ENCODE results near the gene GPC6.

The GPC6 gene

DNA sequence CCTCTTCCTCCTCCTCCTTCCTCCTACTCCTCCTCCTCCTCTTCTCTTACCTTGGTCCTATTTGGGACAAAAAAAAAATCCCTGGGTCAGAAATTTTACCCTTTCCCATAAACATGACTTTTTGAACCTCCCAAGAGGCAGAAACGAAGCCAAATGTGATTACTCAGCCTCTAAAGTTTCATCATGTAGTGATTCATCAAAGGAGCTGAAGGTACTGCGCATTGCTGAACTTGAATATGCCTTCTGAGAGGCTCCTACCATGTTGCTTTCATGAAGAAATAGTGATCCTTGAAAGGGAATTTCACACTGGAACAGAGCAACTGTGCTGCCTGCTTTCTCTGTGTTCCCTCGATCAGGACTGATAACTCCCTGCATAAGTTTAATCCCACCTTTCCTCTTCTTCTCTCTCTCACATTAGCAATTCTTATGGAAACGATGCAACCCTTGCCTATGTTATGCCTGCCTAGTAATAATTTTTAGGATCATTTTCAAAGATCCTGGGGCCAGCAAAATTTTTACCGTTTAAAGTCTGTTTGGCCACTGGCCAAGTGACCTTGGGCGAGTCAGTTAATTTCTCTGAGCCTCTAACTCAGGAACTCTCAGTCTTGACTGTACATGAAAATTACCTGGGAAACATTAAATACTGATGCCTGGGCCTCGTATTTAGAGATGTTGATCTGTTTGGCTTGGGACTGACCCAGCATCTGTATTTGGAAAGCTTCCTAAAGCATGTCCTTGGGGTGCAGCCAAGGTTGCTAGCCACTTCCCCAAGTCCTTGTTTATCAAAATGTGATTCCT, 1103.3 kb downstream of the GPC6 start:
- no peaks in the 10 kb centered on the region for H3K9me3 ChIP-seq (ENCODE audit: severe bottlenecking)
- ATAC-seq (ENCODE audit: low read depth) (peak; percentile 95), DNase-seq (ENCODE audit: low spot score) (no peak)
- TF ChIP-seq, protein P1, sequence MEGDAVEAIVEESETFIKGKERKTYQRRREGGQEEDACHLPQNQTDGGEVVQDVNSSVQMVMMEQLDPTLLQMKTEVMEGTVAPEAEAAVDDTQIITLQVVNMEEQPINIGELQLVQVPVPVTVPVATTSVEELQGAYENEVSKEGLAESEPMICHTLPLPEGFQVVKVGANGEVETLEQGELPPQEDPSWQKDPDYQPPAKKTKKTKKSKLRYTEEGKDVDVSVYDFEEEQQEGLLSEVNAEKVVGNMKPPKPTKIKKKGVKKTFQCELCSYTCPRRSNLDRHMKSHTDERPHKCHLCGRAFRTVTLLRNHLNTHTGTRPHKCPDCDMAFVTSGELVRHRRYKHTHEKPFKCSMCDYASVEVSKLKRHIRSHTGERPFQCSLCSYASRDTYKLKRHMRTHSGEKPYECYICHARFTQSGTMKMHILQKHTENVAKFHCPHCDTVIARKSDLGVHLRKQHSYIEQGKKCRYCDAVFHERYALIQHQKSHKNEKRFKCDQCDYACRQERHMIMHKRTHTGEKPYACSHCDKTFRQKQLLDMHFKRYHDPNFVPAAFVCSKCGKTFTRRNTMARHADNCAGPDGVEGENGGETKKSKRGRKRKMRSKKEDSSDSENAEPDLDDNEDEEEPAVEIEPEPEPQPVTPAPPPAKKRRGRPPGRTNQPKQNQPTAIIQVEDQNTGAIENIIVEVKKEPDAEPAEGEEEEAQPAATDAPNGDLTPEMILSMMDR (IDR thresholded peaks at IDR 0.05; ENCODE audit: poor library complexity, severe bottlenecking): no peak
- H3K36me3 ChIP-seq (ENCODE audit: low read depth): no peaks in the 10 kb centered on the region
- peak overlapping the region; percentile 75 for H3K27ac ChIP-seq (ENCODE audit: poor library complexity, severe bottlenecking)
- no peaks in the 10 kb centered on the region for H3K27me3 ChIP-seq (ENCODE audit: insufficient read depth, poor library complexity, severe bottlenecking)
- H3K4me3 ChIP-seq (ENCODE audit: severe bottlenecking): no peak overlapping the region
- peaks cover 13% of the 10 kb centered on the region for H3K4me1 ChIP-seq (ENCODE audit: insufficient read depth, poor library complexity, severe bottlenecking)

DNA sequence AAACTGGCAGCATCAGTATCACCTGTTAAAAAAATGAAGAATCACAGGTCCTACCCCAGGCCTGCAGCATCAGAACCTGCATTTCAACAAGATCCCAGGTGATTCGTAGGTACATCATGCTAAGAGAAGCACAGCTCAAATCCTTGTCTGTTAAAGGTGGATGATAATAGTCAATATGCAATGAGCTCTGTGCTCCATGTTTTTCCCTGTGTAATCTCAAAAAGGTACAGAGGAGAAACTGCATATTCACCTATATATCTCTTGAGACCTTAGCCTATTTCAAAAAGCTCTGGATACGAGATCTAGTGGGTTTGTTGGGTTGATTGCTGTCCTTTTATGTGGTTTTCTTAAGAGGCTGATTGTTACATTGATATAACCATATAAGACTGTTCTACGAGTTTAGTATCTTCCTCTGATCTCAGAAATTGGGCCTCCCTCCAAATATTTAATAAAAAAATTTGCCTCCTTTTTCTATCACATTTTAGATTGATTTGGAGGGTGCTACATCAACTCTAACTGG, 1104.0 kb downstream of the GPC6 start:
- Histone ChIP-seq H3K36me3 (ENCODE audit: low read depth) (no peaks in the 10 kb centered on the region), H3K4me3 (ENCODE audit: severe bottlenecking) (no peak overlapping the region), H3K27ac (ENCODE audit: poor library complexity, severe bottlenecking) (peak overlapping the region; percentile 75), H3K4me1 (ENCODE audit: insufficient read depth, poor library complexity, severe bottlenecking) (peaks cover 13% of the 10 kb centered on the region), H3K27me3 (ENCODE audit: insufficient read depth, poor library complexity, severe bottlenecking) (no peaks in the 10 kb centered on the region), H3K9me3 (ENCODE audit: severe bottlenecking) (no peaks in the 10 kb centered on the region)
- TF ChIP-seq, protein P1 (IDR thresholded peaks at IDR 0.05; ENCODE audit: poor library complexity, severe bottlenecking): no peak
- no peak for DNase-seq (ENCODE audit: low spot score)
- ATAC-seq (ENCODE audit: low read depth): no peak

DNA sequence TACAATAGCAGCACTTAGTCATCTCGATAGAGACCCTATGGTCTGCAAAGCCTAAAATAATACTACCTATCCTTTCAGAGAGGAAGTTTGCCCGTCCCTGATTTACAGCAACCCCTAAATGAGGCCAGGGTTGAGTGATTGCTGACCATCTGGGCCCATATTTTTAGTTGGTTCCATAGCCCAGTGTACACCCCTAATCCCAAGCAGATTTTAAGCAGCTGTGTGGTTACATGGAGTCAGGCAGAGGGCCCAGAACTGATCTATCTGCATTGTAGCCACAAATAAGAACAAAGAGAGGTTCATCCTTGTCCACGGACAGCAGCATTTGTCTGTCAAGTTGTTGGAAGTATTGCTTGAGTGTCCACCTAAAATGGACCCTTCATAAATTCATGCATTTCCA, 1104.7 kb downstream of the GPC6 start:
- H3K4me3 ChIP-seq (ENCODE audit: severe bottlenecking): no peak overlapping the region
- no peaks in the 10 kb centered on the region for H3K9me3 ChIP-seq (ENCODE audit: severe bottlenecking)
- peaks cover 13% of the 10 kb centered on the region for H3K4me1 ChIP-seq (ENCODE audit: insufficient read depth, poor library complexity, severe bottlenecking)
- H3K27ac ChIP-seq (ENCODE audit: poor library complexity, severe bottlenecking): no peak overlapping the region
- no peak for ATAC-seq (ENCODE audit: low read depth)
- no peaks in the 10 kb centered on the region for H3K36me3 ChIP-seq (ENCODE audit: low read depth)
- TF ChIP-seq, protein P1 (IDR thresholded peaks at IDR 0.05; ENCODE audit: poor library complexity, severe bottlenecking): no peak
- no peak for DNase-seq (ENCODE audit: low spot score)
- no peaks in the 10 kb centered on the region for H3K27me3 ChIP-seq (ENCODE audit: insufficient read depth, poor library complexity, severe bottlenecking)

DNA sequence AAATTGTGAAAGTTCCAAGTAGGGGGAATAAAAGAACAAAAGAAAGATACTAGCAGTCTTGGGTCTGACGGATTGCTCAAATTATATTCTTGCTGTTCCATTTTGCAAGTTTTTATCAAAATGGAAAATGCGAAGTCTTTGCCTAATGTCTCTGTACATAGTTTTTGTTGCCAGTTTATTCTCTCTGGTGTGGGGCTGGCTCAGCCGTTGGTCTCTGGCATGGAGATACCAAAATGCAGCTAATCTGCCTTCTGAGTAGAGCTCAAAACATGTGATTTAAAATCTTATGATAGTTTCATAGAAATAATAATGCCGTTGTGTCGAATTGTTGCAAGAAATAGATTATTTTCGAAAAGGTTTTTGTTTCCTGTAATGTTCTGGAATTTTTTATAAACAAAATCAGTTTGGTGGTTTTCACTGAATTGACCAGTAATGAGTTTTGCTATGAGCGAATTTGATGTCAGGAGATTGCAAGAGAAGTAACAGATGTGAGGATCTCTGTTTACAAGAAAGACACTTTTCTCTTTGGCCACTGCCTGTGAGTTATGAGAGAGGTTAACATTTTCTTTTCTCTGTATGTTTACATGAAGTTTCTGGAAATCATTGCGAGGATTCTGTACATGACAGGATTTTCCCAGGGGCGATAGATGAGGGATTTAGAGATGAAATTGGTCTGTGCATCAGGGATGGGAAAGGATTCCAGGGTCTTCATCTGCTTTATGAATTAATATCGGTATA, 1105.9 kb downstream of the GPC6 start:
- H3K9me3 ChIP-seq (ENCODE audit: severe bottlenecking): no peaks in the 10 kb centered on the region
- peaks cover 13% of the 10 kb centered on the region for H3K4me1 ChIP-seq (ENCODE audit: insufficient read depth, poor library complexity, severe bottlenecking)
- no peaks in the 10 kb centered on the region for H3K27me3 ChIP-seq (ENCODE audit: insufficient read depth, poor library complexity, severe bottlenecking)
- TF ChIP-seq, protein P1 (IDR thresholded peaks at IDR 0.05; ENCODE audit: poor library complexity, severe bottlenecking): no peak
- H3K36me3 ChIP-seq (ENCODE audit: low read depth): no peaks in the 10 kb centered on the region
- H3K27ac ChIP-seq (ENCODE audit: poor library complexity, severe bottlenecking): no peak overlapping the region
- H3K4me3 ChIP-seq (ENCODE audit: severe bottlenecking): no peak overlapping the region
- DNase-seq (ENCODE audit: low spot score): no peak
- ATAC-seq (ENCODE audit: low read depth): no peak
